Stomach (tissue), 9 donors: Measurements from ENCODE around the gene P2RX6. TPM values are rescaled to one million over a fixed set of nuclear protein-coding genes. Genes with fewer than 3 reads are reported as not detected.

Experiments used
- DNase-seq, 2 donors: peaks; one replicate each; pipeline versions ENCODE4 v3.0.0 to v3.0.0-alpha.2; 2013 to 2019
- H3K27ac ChIP-seq, 5 donors: fragments of 200-600 bp in 4 of 5; sonication (generic) in 4 of 5; one replicate each; pipeline ENCODE4 v1.5.1; 2013 to 2019; ENCODE audit warnings: mild to moderate bottlenecking in 1 of 5, moderate library complexity in 1 of 5
- H3K27me3 ChIP-seq, 3 donors: fragments of 200-600 bp; sonication (generic); one replicate each; pipeline ENCODE4 v1.5.1; 2017 to 2019; ENCODE audit warnings: mixed run types in 1 of 3
- H3K36me3 ChIP-seq, 4 donors: fragments of 200-600 bp; sonication (generic); 1 replicate in 3 of 4; 2 replicates in 1 of 4; pipeline ENCODE4 v1.5.1; 2016 to 2019
- H3K4me1 ChIP-seq, 4 donors: fragments of 200-600 bp; sonication (generic); one replicate each; pipeline ENCODE4 v1.5.1; 2016 to 2019
- H3K4me3 ChIP-seq, 4 donors: fragments of 200-600 bp; sonication (generic) in 3 of 4; one replicate each; pipeline ENCODE4 v1.5.1; 2016 to 2019; ENCODE audit warnings: mild to moderate bottlenecking in 1 of 4
- H3K9me3 ChIP-seq, 4 donors: fragments of 200-600 bp; sonication (generic); one replicate each; pipeline ENCODE4 v1.5.1; 2016 to 2019
- CTCF ChIP-seq, 7 experiments: fragments of 450-650 bp in 4 of 7; fragments of 200-600 bp in 3 of 7; sonication (generic) in 3 of 7; IDR thresholded peaks; one replicate each; pipeline ENCODE4 v1.5.1; 2016 to 2019; ENCODE audit warnings: antibody characterized with exemption in 7 of 7, control low read depth in 2 of 7, mild to moderate bottlenecking in 1 of 7
- EP300 ChIP-seq: sonication (generic); formaldehyde crosslinking; IDR thresholded peaks from one replicate; pipeline ENCODE4 v1.6.1; 2017; ENCODE audit warnings: antibody characterized with exemption
- POLR2A ChIP-seq, 4 donors: fragments of 450-650 bp; IDR thresholded peaks; one replicate each; pipeline ENCODE4 v1.6.1; 2016; ENCODE audit warnings: antibody characterized with exemption in 4 of 4, control low read depth in 2 of 4, mild to moderate bottlenecking in 1 of 4, moderate library complexity in 1 of 4
- POLR2AphosphoS5 ChIP-seq, 3 donors: sonication (generic); formaldehyde crosslinking; IDR thresholded peaks; one replicate each; pipeline ENCODE4 v1.6.1; 2016; ENCODE audit warnings: antibody characterized with exemption in 3 of 3
- WGBS, 5 donors: extraction: QIAGEN DNeasy Blood & Tissue Kit in 3 of 5; methylation state at CpG; one replicate each; pipeline versions ENCODE4 v1.1.5 to v1.1.7; 2013 to 2018; 5-methylcytosine and 5-hydroxymethylcytosine counted together
- intact Hi-C: fragments of 100-400 bp; cut with DNase I; formaldehyde crosslinking; loops from one replicate; pipeline ENCODE4 v1.15.1; 2023; ENCODE audit warnings: low total_unique reads
- polyA plus RNA-seq, 3 donors: library from polyadenylated mRNA; stranded (reverse); fragments of 200-250 nt; gene quantifications; one replicate each; pipeline ENCODE4 v1.2.3, GENCODE V29; 2013
- total RNA-seq, 5 donors: library from RNA; depleted of rRNA; stranded (reverse); fragments of >200 nt; gene quantifications; one replicate each; pipeline versions ENCODE4 v1.1.0 to v1.2.3, GENCODE V29; 2014 to 2016
- donor health status: healthy with polysubstance abuse.
- donor health status: Bipolar disorder and iron deficiency.
- donor health status: healthy.

The P2RX6 gene
- total and polyA plus RNA-seq, 8 donors, result 0.10 to 0.55 (median 0.31) TPM; not detected in 5

- no peak overlapping the region for H3K4me3 ChIP-seq
- WGBS, 5 donors, result 65 to 79% (median 75%) methylated on average over 6 to 10 of the region's 10 CpGs
- no peak for DNase-seq
These were observed 7.5 kb downstream of the P2RX6 start for GRCh38 chr22:21022507-21022906.

GRCh38 chr22:21022955-21023614 is 8.1 kb downstream of the P2RX6 start:
- H3K27me3 ChIP-seq, result no peaks in the 10 kb centered on the region
- 74 to 84% (median 78%) methylated on average over 8 to 13 of the region's 13 CpGs for WGBS, 5 donors
- no peaks in the 10 kb centered on the region for H3K9me3 ChIP-seq
- H3K4me1 ChIP-seq, result no peaks in the 10 kb centered on the region
- DNase-seq, result no peak
- H3K4me3 ChIP-seq, result no peak overlapping the region
- no peak for TF ChIP-seq CTCF (IDR thresholded peaks at IDR 0.05)
- no peak for TF ChIP-seq EP300
- TF ChIP-seq POLR2A (IDR thresholded peaks at IDR 0.05), result no peak
- no peak for TF ChIP-seq POLR2AphosphoS5 (IDR thresholded peaks at IDR 0.05)
- no peak overlapping the region for H3K27ac ChIP-seq
- intact Hi-C loops, result loop anchor here (10.0 kb wide), 1 partner anchor 58 kb away; the partner anchor contains the start of gene AIFM3
- no peaks in the 10 kb centered on the region for H3K36me3 ChIP-seq

More at GRCh38 chr22:21022507-21022906, 7.5 kb downstream of the P2RX6 start:
- no peaks in the 10 kb centered on the region for H3K27me3 ChIP-seq
- H3K36me3 ChIP-seq, result no peaks in the 10 kb centered on the region
- intact Hi-C loops, result loop anchor here (10.0 kb wide), 1 partner anchor 58 kb away; the partner anchor contains the start of gene AIFM3
- H3K9me3 ChIP-seq, result no peaks in the 10 kb centered on the region
- no peaks in the 10 kb centered on the region for H3K4me1 ChIP-seq
- TF ChIP-seq POLR2A (IDR thresholded peaks at IDR 0.05), result no peak
- no peak for TF ChIP-seq POLR2AphosphoS5 (IDR thresholded peaks at IDR 0.05)
- no peak for TF ChIP-seq EP300
- TF ChIP-seq CTCF (IDR thresholded peaks at IDR 0.05), result no peak
- H3K27ac ChIP-seq, result no peak overlapping the region

GRCh38 chr22:21025266-21025665 is 10.3 kb downstream of the P2RX6 start:
- Histone ChIP-seq H3K9me3 (no peaks in the 10 kb centered on the region), H3K27ac (no peak overlapping the region), H3K4me1 (no peaks in the 10 kb centered on the region), H3K36me3 (no peaks in the 10 kb centered on the region), H3K4me3 (no peak overlapping the region), H3K27me3 (peaks cover 0 to 20% (median 0%) of the 10 kb centered on the region in 3 donors)
- intact Hi-C loops, result loop anchor here (10.0 kb wide), 1 partner anchor 60 kb away; the partner anchor contains the start of gene AIFM3
- WGBS, 5 donors, result 58 to 66% (median 62%) methylated on average over 8 of the region's 8 CpGs
- no peak for DNase-seq
- TF ChIP-seq EP300 (no peak), POLR2A (IDR thresholded peaks at IDR 0.05) (no peak), CTCF (IDR thresholded peaks at IDR 0.05) (no peak), POLR2AphosphoS5 (IDR thresholded peaks at IDR 0.05) (no peak)

GRCh38 chr22:21025763-21026755 is 11.1 kb downstream of the P2RX6 start:
- DNase-seq, result no peak
- Histone ChIP-seq H3K4me3 (no peak overlapping the region), H3K4me1 (no peaks in the 10 kb centered on the region), H3K36me3 (no peaks in the 10 kb centered on the region), H3K27me3 (peaks cover 0 to 28% (median 0%) of the 10 kb centered on the region in 3 donors), H3K27ac (no peak overlapping the region), H3K9me3 (no peaks in the 10 kb centered on the region)
- TF ChIP-seq POLR2A (IDR thresholded peaks at IDR 0.05), result no peak
- no peak for TF ChIP-seq CTCF (IDR thresholded peaks at IDR 0.05)
- TF ChIP-seq POLR2AphosphoS5 (IDR thresholded peaks at IDR 0.05), result no peak
- no peak for TF ChIP-seq EP300
- intact Hi-C loops, result loop anchor here (10.0 kb wide), 1 partner anchor 61 kb away; the partner anchor contains the start of gene AIFM3
- WGBS, 5 donors, result 84 to 91% (median 86%) methylated on average over 14 to 27 of the region's 27 CpGs
